ENCODE results near the gene FRK. TPM values are rescaled to one million over a fixed set of nuclear protein-coding genes. Genes with fewer than 3 reads are reported as not detected.

FRK gene
- total RNA-seq, 1 donor from 2014 or later, result 0.31 TPM

DNA sequence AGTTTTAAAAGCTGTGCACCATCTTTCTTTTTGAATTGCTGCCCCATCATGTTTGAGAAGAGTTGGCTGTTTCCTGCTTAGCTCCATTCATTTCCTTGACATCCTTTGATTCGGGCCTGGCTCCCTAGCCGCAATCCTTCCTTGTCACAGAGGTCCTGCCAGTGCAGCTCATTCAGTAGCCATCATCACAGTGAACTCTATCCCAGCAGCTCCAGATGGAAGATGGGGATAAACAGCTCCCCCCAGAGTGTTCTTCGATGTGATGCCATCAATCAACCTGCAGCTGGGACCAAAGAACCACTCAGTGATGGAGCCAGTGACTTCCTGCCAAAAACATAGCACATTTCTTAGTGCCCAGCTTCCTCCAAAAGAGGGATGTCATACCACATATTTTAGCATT, 158.8 kb downstream of the FRK start:
- H3K27ac Mint-ChIP-seq, result no peak overlapping the region
- CTCF ChIA-PET, result no interaction called here
- no peak for ATAC-seq (ENCODE audit: low read depth)

DNA sequence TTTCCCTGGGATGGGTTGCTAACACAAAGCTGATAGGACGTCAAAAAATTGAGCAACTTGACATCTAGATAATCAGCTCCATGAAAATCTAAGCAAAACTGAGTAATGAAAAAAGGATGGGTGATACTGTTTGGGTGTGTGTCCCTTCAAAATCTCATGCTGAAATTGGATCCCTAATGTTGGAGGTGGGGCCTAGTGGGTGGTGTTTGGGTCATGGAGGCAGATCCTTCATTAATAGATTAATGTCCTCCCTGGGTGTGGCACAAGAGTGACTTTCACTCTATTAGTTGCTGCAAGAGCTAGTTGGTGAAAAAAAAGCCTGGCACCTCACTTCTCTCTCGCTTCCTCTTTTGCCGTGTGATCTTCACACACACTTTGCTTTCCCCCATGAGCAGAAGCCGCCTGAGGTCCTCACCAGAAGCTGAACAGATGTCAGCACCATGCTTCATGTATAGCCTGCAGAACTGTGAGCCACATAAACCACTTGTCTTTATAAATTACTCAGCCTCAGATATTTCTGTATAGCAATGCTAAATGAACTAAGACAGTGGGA, 160.9 kb downstream of the FRK start:
- TF ChIP-seq, protein P1, sequence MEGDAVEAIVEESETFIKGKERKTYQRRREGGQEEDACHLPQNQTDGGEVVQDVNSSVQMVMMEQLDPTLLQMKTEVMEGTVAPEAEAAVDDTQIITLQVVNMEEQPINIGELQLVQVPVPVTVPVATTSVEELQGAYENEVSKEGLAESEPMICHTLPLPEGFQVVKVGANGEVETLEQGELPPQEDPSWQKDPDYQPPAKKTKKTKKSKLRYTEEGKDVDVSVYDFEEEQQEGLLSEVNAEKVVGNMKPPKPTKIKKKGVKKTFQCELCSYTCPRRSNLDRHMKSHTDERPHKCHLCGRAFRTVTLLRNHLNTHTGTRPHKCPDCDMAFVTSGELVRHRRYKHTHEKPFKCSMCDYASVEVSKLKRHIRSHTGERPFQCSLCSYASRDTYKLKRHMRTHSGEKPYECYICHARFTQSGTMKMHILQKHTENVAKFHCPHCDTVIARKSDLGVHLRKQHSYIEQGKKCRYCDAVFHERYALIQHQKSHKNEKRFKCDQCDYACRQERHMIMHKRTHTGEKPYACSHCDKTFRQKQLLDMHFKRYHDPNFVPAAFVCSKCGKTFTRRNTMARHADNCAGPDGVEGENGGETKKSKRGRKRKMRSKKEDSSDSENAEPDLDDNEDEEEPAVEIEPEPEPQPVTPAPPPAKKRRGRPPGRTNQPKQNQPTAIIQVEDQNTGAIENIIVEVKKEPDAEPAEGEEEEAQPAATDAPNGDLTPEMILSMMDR (IDR thresholded peaks at IDR 0.05), result no peak
- intact Hi-C loops (cut with micrococcal nuclease), result no loop called here
- Mint-ChIP-seq H3K4me1 (no peaks in the 10 kb centered on the region), H3K4me3 (no peak overlapping the region), H3K9me3 (no peaks in the 10 kb centered on the region), H3K27ac (no peak overlapping the region), H3K36me3 (ENCODE audit: low read depth) (no peaks in the 10 kb centered on the region), H3K27me3 (peaks cover 7% of the 10 kb centered on the region)
- ChIA-PET CTCF (no interaction called here), POLR2A (no interaction called here)
- no peak for DNase-seq
- ATAC-seq (ENCODE audit: low read depth), result no peak

More for the DNA sequence above, 158.8 kb downstream of the FRK start:
- Mint-ChIP-seq H3K9me3 (no peaks in the 10 kb centered on the region), H3K4me1 (no peaks in the 10 kb centered on the region), H3K36me3 (ENCODE audit: low read depth) (no peaks in the 10 kb centered on the region), H3K4me3 (no peak overlapping the region), H3K27me3 (peaks cover 6% of the 10 kb centered on the region)
- TF ChIP-seq, protein P1 (IDR thresholded peaks at IDR 0.05), result no peak
- POLR2A ChIA-PET, result no interaction called here
- intact Hi-C loops (cut with micrococcal nuclease), result no loop called here
- DNase-seq, result no peak

DNA sequence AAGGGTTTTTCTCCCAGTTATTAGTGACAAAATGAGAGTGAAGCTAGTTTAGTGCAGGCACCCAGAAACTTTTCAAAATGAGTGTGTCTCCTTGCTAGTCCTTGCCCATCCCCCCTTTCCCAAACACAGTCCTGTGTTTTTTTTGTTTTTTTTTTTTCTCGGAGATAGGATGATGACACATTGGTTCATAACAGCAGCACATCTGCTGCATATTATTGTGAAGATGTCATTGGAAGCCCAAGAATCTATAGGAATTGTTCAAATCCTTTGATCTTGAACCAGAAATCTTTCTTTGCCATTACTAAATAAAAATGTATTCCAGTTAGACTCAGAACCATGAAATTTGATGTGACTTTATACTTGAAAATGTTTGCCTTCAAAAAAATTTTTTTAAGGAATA, 162.4 kb downstream of the FRK start:
- CTCF ChIA-PET, result no interaction called here

DNA sequence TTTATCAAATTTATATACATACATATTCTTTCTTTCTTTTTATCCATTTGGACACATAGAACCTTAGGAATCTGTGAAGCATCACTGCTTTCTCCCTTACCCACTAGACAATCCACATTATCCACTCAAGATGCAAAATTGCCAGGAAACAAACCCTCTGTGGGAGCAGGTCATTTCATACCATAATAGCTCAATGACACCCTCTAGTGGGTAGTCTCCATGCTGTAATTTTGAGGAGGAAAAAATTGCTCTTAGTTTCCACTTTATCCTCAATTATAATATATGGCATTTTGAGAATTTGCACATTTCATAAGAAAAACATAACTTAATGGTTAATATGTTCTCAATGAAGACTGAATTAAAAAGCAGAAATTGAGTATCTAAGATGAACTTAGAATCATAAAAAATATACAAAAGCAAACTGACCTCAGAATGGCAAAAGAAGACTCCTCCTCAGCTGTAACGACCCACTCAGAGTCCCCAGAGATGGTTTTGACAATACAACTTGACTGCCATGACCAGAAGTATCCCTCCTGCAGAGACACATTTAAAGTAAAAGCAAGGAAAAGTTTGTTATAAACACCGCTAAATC, 164.1 kb downstream of the FRK start:
- Mint-ChIP-seq H3K36me3 (ENCODE audit: low read depth) (no peaks in the 10 kb centered on the region), H3K4me1 (no peaks in the 10 kb centered on the region), H3K27ac (no peak overlapping the region), H3K9me3 (no peaks in the 10 kb centered on the region), H3K4me3 (no peak overlapping the region), H3K27me3 (peaks cover 4% of the 10 kb centered on the region)
- ChIA-PET CTCF (interaction anchor here (1.3 kb wide), 2 partner anchors 200 to 215 kb away, joined by 3 to 5 read pairs; no protein-coding TSS in a partner anchor), POLR2A (no interaction called here)
- intact Hi-C loops (cut with micrococcal nuclease), result loop anchor here (2.0 kb wide), 1 partner anchor 204 kb away; the partner anchor contains the start of gene NT5DC1
- no peak for ATAC-seq (ENCODE audit: low read depth)
- DNase-seq, result no peak
- TF ChIP-seq, protein P1 (IDR thresholded peaks at IDR 0.05), result no peak

More for the DNA sequence above, 162.4 kb downstream of the FRK start:
- no peaks in the 10 kb centered on the region for H3K9me3 Mint-ChIP-seq
- no peaks in the 10 kb centered on the region for H3K36me3 Mint-ChIP-seq (ENCODE audit: low read depth)
- POLR2A ChIA-PET, result no interaction called here
- ATAC-seq (ENCODE audit: low read depth) (no peak), DNase-seq (no peak)
- intact Hi-C loops (cut with micrococcal nuclease), result no loop called here
- no peaks in the 10 kb centered on the region for H3K4me1 Mint-ChIP-seq
- H3K27ac Mint-ChIP-seq, result no peak overlapping the region
- H3K4me3 Mint-ChIP-seq, result no peak overlapping the region
- TF ChIP-seq, protein P1 (IDR thresholded peaks at IDR 0.05), result no peak
- peaks cover 5% of the 10 kb centered on the region for H3K27me3 Mint-ChIP-seq

DNA sequence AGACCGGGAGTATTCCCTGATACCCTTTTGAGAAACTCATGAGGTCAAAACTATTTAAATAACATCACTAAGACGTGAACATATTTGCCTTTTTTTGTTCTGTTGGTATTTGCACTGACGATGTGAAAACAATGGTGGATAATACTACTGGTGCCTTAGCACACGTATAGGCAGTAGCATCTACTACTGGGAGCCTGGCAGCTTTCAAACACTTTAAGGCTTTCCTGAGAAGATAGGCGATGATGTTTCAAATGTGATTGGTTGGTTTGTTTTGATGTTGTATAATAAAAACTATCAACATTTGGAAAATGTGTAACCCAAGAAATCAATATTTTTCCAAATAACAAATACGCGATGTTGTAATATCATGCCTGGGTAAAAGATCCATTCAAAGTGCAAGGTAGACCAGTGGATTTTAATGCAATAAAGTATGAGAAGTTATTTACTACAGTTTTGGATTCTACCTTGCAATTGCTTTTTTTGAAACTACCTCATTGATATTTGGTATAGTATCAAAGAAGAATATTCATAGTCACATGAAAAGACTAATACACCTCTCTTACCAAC, 166.2 kb downstream of the FRK start:
- no peak for ATAC-seq (ENCODE audit: low read depth)
- DNase-seq, result no peak
- intact Hi-C loops (cut with micrococcal nuclease), result no loop called here
- Mint-ChIP-seq H3K27me3 (peaks cover 6% of the 10 kb centered on the region), H3K9me3 (no peaks in the 10 kb centered on the region), H3K4me3 (no peak overlapping the region), H3K27ac (no peak overlapping the region), H3K4me1 (no peaks in the 10 kb centered on the region), H3K36me3 (ENCODE audit: low read depth) (no peaks in the 10 kb centered on the region)
- ChIA-PET CTCF (no interaction called here), POLR2A (no interaction called here)
- TF ChIP-seq, protein P1 (IDR thresholded peaks at IDR 0.05), result no peak

All from activated B cell treated with CpG ODN at 0.5 μM for 24 hours (primary cell).